Fibroblast of the aortic adventitia (primary cell): ENCODE measurements around the gene FOXP1. TPM values are rescaled to one million over a fixed set of nuclear protein-coding genes. Genes with fewer than 3 reads are reported as not detected.

Experiments used
- DNase-seq: peaks from one replicate; pipeline ENCODE4 v3.0.0-alpha.2; 2010; ENCODE audit warnings: low read depth
- H3K4me3 ChIP-seq: 2 replicates; pipeline ENCODE4 v1.5.1; 2011; ENCODE audit warnings: low read depth, mild to moderate bottlenecking, control low read depth, low read length, moderate library complexity
- CTCF ChIP-seq: IDR thresholded peaks from 2 replicates; pipeline ENCODE4 v1.5.1; 2011; ENCODE audit warnings: mild to moderate bottlenecking, low read length, control low read depth, inconsistent platforms; ENCODE audit not compliant: insufficient read depth
- total RNA-seq: library from RNA; depleted of rRNA; stranded (reverse); fragments of >200 nt; gene quantifications from 2 replicates; pipeline ENCODE4 v1.2.3, GENCODE V29; 2012; ENCODE audit warnings: low replicate concordance

FOXP1 gene
- total RNA-seq, 1 donor: 115 TPM

- H3K4me3 ChIP-seq: no peak overlapping the region
- no peak for DNase-seq
- no peak for TF ChIP-seq CTCF
Measured at GRCh38 chr3:71253169-71253568, 330.4 kb downstream of the FOXP1 start.

- no peak for TF ChIP-seq CTCF
- DNase-seq: peak; percentile 34
- no peak overlapping the region for H3K4me3 ChIP-seq
Measured at GRCh38 chr3:71252466-71252865, 331.1 kb downstream of the FOXP1 start.

GRCh38 chr3:71251156-71251775 lies 332.3 kb downstream of the FOXP1 start:
- DNase-seq: peak; percentile 90

GRCh38 chr3:71250026-71250425 lies 333.5 kb downstream of the FOXP1 start:
- TF ChIP-seq CTCF: no peak
- H3K4me3 ChIP-seq: no peak overlapping the region
- no peak for DNase-seq

More at GRCh38 chr3:71251156-71251775, 332.3 kb downstream of the FOXP1 start:
- no peak for TF ChIP-seq CTCF
- H3K4me3 ChIP-seq: no peak overlapping the region

- no peak for TF ChIP-seq CTCF
- DNase-seq: no peak
Measured at GRCh38 chr3:71247958-71248335, 335.6 kb downstream of the FOXP1 start.

GRCh38 chr3:71247221-71247957 lies 336.1 kb downstream of the FOXP1 start:
- H3K4me3 ChIP-seq: no peak overlapping the region
- DNase-seq: peak; percentile 77
- TF ChIP-seq CTCF: peak; percentile 10

More at GRCh38 chr3:71247958-71248335, 335.6 kb downstream of the FOXP1 start:
- H3K4me3 ChIP-seq: no peak overlapping the region
